ENCODE results near the gene MUC3A. TPM values are rescaled to one million over a fixed set of nuclear protein-coding genes. Genes with fewer than 3 reads are reported as not detected.

MUC3A gene
- total RNA-seq, 4 donors from 2014 or later: 0.22 TPM; not detected in 3

DNA sequence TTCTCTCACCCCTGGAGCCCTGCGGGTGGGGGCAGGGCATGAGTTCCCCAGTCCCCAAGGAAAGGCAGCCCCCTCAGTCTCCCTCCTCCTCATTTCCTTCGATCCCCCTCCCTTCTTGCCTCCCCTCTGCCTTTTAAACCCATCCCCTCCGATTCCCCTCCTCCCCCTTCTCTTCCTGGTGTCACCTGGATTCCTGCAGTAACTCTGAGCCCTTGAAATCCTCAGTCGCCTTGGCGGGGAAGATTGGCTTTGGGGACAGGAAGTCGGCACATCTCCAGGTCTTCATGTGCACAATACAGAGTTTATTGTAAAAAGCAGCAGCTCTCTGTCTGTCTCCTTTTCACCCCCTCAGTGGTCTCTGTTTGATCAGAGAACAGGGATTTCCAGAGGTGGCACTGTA lies 18.7 kb downstream of the MUC3A start:
- Histone ChIP-seq H3K4me1 (peaks cover 0 to 18% (median 5%) of the 10 kb centered on the region in 4 donors), H3K9me3 (no peaks in the 10 kb centered on the region), H3K27me3 (peaks cover 0 to 63% of the 10 kb centered on the region in 2 donors), H3K36me3 (no peaks in the 10 kb centered on the region), H3K27ac (no peak overlapping the region), H3K4me3 (no peak overlapping the region)
- 6 to 7% methylated on average over 5 of the region's 6 CpGs for WGBS, 2 donors
- TF ChIP-seq, protein P1, sequence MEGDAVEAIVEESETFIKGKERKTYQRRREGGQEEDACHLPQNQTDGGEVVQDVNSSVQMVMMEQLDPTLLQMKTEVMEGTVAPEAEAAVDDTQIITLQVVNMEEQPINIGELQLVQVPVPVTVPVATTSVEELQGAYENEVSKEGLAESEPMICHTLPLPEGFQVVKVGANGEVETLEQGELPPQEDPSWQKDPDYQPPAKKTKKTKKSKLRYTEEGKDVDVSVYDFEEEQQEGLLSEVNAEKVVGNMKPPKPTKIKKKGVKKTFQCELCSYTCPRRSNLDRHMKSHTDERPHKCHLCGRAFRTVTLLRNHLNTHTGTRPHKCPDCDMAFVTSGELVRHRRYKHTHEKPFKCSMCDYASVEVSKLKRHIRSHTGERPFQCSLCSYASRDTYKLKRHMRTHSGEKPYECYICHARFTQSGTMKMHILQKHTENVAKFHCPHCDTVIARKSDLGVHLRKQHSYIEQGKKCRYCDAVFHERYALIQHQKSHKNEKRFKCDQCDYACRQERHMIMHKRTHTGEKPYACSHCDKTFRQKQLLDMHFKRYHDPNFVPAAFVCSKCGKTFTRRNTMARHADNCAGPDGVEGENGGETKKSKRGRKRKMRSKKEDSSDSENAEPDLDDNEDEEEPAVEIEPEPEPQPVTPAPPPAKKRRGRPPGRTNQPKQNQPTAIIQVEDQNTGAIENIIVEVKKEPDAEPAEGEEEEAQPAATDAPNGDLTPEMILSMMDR (IDR thresholded peaks at IDR 0.05): no peak
- TF ChIP-seq POLR2A (IDR thresholded peaks at IDR 0.05) (no peak), EP300 (IDR thresholded peaks at IDR 0.05) (no peak)
- no peak for DNase-seq (ENCODE audit: low spot score in 2 of 2)

DNA sequence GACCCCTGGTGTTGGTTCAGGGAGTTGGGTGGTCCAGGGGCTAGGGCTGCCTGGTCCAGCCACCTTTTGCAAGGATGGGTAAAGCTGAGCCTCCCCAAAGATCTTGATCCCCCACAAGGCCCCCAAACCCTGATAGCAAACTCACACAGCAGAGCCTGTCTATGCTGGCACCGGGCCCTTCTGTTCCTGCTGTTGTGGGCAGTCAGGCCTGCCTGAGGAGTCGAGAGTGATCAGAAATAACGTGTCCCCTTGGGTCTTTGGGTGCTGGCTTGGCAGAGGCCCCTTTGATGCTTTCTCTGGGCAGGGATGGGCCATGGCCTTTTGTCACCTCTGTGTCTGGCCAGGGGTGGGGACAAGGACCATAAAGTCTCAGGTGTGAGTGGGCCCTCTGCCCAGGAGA lies 19.3 kb downstream of the MUC3A start:
- peaks cover 0 to 18% (median 5%) of the 10 kb centered on the region in 4 donors for H3K4me1 ChIP-seq
- TF ChIP-seq EP300 (IDR thresholded peaks at IDR 0.05) (no peak), POLR2A (IDR thresholded peaks at IDR 0.05) (no peak)
- TF ChIP-seq, protein P1 (IDR thresholded peaks at IDR 0.05): no peak
- no peak overlapping the region for H3K4me3 ChIP-seq
- no peak for DNase-seq (ENCODE audit: low spot score in 2 of 2)
- H3K27ac ChIP-seq: no peak overlapping the region
- 13 to 15% methylated on average over 3 of the region's 3 CpGs for WGBS, 2 donors
- H3K9me3 ChIP-seq: no peaks in the 10 kb centered on the region
- H3K27me3 ChIP-seq: peaks cover 0 to 60% of the 10 kb centered on the region in 2 donors
- H3K36me3 ChIP-seq: no peaks in the 10 kb centered on the region

DNA sequence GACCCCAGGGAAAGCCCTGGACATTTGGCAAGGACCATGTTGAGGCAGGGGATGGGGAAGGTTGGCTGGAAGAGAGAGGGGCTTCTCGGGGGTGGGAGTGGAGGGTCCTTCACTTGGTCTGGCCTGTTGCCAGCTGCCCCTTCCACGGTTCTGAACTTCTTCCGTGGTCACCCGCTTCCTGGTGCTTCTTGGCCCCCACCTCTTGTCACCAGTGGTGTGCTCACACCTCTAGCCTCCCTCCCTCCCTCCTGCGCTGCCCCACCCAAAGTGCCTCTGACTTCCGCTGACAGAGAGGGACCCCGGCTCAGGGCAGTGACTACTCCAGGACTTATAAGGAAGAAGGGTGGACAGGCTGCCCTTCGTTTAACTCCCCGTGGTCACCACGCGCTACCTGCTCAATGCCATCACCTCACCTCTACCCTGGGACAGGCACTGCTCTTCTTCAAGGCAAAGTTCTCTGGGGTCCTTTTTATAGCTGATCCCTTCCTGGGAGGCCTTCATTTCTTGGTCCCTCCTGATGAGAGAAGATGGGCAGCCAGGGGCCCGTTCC lies 19.8 kb downstream of the MUC3A start, which contains the start of gene MUC12:
MUC12 (plus strand) TSS at position 500 of the 550 bp plus-strand sequence. CDS start 58 bp downstream, outside the sequence.
- Histone ChIP-seq H3K4me3 (no peak within 1 kb of the TSS), H3K9me3 (peaks cover 0 to 3% (median 0%) of the 10 kb centered on the region in 4 donors), H3K27me3 (peaks cover 0 to 55% of the 10 kb centered on the region in 2 donors), H3K36me3 (no peaks in the 10 kb centered on the region), H3K4me1 (peaks cover 0 to 18% (median 5%) of the 10 kb centered on the region in 4 donors), H3K27ac (no peak within 1 kb of the TSS)
- 42 to 45% methylated on average over 12 of the region's 12 CpGs for WGBS, 2 donors
- TF ChIP-seq POLR2A (IDR thresholded peaks at IDR 0.05) (no peak), EP300 (IDR thresholded peaks at IDR 0.05) (no peak)
- TF ChIP-seq, protein P1 (IDR thresholded peaks at IDR 0.05): no peak
- DNase-seq (ENCODE audit: low spot score in 2 of 2): no peak

DNA sequence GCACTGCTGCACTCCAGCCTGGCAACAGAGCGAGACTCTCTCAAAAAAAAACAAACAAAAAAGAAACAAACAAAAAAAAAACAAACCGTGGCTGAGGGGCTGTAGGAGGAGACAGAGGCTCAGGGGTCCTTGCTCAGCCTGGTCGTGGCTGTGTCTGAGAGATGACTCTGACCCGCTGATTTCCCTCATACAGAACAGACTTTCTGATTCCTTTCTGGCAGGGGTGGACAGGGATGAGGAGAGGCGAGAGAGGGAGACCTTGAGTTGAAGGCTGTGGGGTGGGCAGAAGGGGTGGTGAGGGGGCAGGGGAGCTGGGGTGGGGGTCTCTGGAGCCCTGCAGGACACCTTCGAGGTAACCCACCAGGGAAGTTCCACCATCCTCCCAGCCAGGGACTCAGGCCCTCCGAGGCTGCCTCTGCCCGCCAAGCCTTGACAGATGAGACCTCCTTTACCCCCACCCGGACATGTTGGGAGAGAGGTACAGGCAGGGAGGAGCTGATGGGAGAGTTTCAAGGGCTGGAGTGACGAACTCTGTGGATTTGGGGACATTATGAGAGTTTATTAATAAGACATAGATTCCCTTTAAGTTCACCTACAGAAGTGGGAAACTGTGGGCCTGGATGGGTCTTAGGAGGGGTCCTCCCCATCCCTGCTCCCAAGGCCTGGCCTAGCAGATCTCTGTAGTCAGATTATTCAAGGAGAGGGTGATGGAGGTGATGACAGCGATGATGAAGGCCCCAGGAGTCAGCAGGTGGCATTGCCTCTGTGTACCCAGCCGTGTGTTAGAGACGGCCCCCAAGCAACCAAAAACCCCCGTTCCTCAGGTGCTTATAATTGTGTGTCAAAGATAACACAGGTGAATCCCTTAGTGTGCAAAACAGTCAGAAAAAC lies 22.0 kb downstream of the MUC3A start:
- H3K36me3 ChIP-seq: no peaks in the 10 kb centered on the region
- no peak overlapping the region for H3K27ac ChIP-seq
- no peak overlapping the region for H3K4me3 ChIP-seq
- peaks cover 0 to 7% (median 2%) of the 10 kb centered on the region in 4 donors for H3K4me1 ChIP-seq
- WGBS, 2 donors: 50% methylated on average over 14 of the region's 14 CpGs
- TF ChIP-seq POLR2A (IDR thresholded peaks at IDR 0.05) (no peak), EP300 (IDR thresholded peaks at IDR 0.05) (no peak)
- TF ChIP-seq, protein P1 (IDR thresholded peaks at IDR 0.05): no peak
- no peak for DNase-seq (ENCODE audit: low spot score in 2 of 2)
- peaks cover 0 to 15% (median 0%) of the 10 kb centered on the region in 4 donors for H3K9me3 ChIP-seq
- peaks cover 0 to 33% of the 10 kb centered on the region in 2 donors for H3K27me3 ChIP-seq

DNA sequence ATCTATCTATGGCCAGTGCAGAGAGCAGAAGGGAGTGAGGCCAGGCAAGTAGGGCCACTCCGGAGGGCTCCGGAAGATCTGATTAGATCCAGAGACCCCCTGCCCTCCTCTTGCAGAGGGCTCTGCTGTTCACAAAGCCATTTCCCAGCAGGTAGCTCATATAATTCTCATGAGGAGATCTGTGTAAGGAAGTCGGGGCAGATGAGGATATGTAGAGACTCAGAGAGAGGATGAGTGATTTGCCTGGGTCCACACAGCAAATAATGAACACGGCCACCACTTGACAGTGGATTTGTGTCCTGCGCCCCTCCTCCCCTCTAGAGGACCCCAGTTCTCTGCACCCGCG lies 22.6 kb downstream of the MUC3A start:
- no peak for DNase-seq (ENCODE audit: low spot score in 2 of 2)
- TF ChIP-seq POLR2A (IDR thresholded peaks at IDR 0.05) (no peak), EP300 (IDR thresholded peaks at IDR 0.05) (no peak)
- TF ChIP-seq, protein P1 (IDR thresholded peaks at IDR 0.05): no peak
- Histone ChIP-seq H3K27me3 (peaks cover 0 to 27% of the 10 kb centered on the region in 2 donors), H3K4me1 (peaks cover 0 to under 1% (median 0%) of the 10 kb centered on the region in 4 donors), H3K4me3 (no peak overlapping the region), H3K36me3 (no peaks in the 10 kb centered on the region), H3K27ac (no peak overlapping the region), H3K9me3 (peaks cover 0 to 15% (median 0%) of the 10 kb centered on the region in 4 donors)
- 42 to 52% methylated on average over 7 of the region's 7 CpGs for WGBS, 2 donors
